GM12892 (cell line): ENCODE results near the gene SVOP.

Source experiments
- POLR2A ChIP-seq: IDR thresholded peaks from 2 replicates; pipeline ENCODE4 v1.6.1; 2011; ENCODE audit warnings: low read depth, low read length, control low read depth
- POLR2AphosphoS5 ChIP-seq: IDR thresholded peaks from 2 replicates; pipeline ENCODE4 v1.6.1; 2011; ENCODE audit warnings: low read depth, low read length, control low read depth

DNA sequence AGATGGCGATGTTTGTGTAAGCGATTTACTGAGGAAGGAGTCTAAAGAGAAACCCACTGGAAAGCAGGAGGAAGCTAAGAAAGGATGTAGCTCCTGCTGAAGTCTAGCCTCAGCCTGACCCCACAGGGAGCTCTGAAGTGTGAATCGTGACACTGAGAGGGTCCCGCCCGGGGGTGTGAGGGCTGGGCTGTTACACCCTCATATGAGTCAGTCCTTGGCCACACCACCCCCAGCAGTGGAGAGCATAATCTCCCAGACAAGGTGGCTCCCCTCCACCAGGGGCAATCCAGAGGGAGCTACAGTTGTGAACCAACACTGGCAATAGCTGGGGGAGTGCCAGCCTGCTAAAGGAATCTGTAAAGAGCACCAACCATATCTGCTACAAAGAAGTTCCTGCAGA is 31.5 kb downstream of the SVOP start:
- TF ChIP-seq POLR2A, result no peak
- TF ChIP-seq POLR2AphosphoS5, result no peak
